Measurements from ENCODE around the gene SERP2. TPM values are rescaled to one million over a fixed set of nuclear protein-coding genes. Genes with fewer than 3 reads are reported as not detected.

Gene SERP2
- total and polyA plus RNA-seq, 2 donors (not counting 1 experiment from before 2014, with no cell fraction given), result 0.43 TPM; not detected in 1

- peaks cover 0 to 3% (median 0%) of the 10 kb centered on the region in 3 donors for H3K9me3 ChIP-seq (ENCODE audit: control extremely low read depth in 1 of 3, control insufficient read depth in 2 of 3, insufficient read depth in 1 of 3, low read length in 2 of 3)
- no peak overlapping the region for H2AFZ ChIP-seq (ENCODE audit: insufficient read depth, low read depth, low read length, poor library complexity, severe bottlenecking)
- peaks cover 4% of the 10 kb centered on the region for H3K9me3 Mint-ChIP-seq (ENCODE audit: insufficient read depth)
- H3K4me2 ChIP-seq (replicated peaks; ENCODE audit: low read depth, low read length, poor library complexity, severe bottlenecking), result no peak overlapping the region
- no peaks in the 10 kb centered on the region for H4K20me1 ChIP-seq (ENCODE audit: control insufficient read depth, insufficient read depth, low read length, poor library complexity, severe bottlenecking)
- no peak overlapping the region for H3K9ac ChIP-seq (ENCODE audit: low read length)
- H3K79me2 ChIP-seq (ENCODE audit: control insufficient read depth, insufficient read depth, low read length), result no peaks in the 10 kb centered on the region
- H3K36me3 ChIP-seq (replicated peaks in 1 of 2; ENCODE audit: control extremely low read depth in 1 of 2, control insufficient read depth in 1 of 2, extremely low read depth in 1 of 2, insufficient read depth in 2 of 2, low read length in 1 of 2), result no peaks in the 10 kb centered on the region
- H3K4me1 ChIP-seq (ENCODE audit: control insufficient read depth in 2 of 2, insufficient read depth in 2 of 2, low read length in 2 of 2), result no peaks in the 10 kb centered on the region
- TF ChIP-seq EZH2 (IDR thresholded peaks at IDR 0.05; ENCODE audit: borderline replicate concordance, insufficient read depth, low read depth, low read length, poor library complexity, severe bottlenecking), result no peak
- TF ChIP-seq, protein P1, sequence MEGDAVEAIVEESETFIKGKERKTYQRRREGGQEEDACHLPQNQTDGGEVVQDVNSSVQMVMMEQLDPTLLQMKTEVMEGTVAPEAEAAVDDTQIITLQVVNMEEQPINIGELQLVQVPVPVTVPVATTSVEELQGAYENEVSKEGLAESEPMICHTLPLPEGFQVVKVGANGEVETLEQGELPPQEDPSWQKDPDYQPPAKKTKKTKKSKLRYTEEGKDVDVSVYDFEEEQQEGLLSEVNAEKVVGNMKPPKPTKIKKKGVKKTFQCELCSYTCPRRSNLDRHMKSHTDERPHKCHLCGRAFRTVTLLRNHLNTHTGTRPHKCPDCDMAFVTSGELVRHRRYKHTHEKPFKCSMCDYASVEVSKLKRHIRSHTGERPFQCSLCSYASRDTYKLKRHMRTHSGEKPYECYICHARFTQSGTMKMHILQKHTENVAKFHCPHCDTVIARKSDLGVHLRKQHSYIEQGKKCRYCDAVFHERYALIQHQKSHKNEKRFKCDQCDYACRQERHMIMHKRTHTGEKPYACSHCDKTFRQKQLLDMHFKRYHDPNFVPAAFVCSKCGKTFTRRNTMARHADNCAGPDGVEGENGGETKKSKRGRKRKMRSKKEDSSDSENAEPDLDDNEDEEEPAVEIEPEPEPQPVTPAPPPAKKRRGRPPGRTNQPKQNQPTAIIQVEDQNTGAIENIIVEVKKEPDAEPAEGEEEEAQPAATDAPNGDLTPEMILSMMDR (IDR thresholded peaks at IDR 0.05), result no peak
- ATAC-seq (ENCODE audit: low read depth), result no peak
- no peak overlapping the region for H3K4me3 ChIP-seq (ENCODE audit: control extremely low read depth in 1 of 5, extremely low read depth in 1 of 5, insufficient read depth in 1 of 5, low read depth in 2 of 5, low read length in 4 of 5)
- H3K27ac ChIP-seq (ENCODE audit: low read length in 2 of 2), result no peak overlapping the region
- H3K4me3 Mint-ChIP-seq, result no peak overlapping the region
- no peaks in the 10 kb centered on the region for H3K4me1 Mint-ChIP-seq
- ChIA-PET POLR2A (no interaction called here), CTCF (no interaction called here)
- WGBS (ENCODE audit: insufficient coverage), result 88% methylated on average over 10 of the region's 10 CpGs
- H3K27ac Mint-ChIP-seq, result no peak overlapping the region
- H3K27me3 ChIP-seq (replicated peaks in 1 of 4; ENCODE audit: control extremely low read depth in 1 of 4, control insufficient read depth in 3 of 4, insufficient read depth in 4 of 4, low read length in 3 of 4), result no peaks in the 10 kb centered on the region
- intact Hi-C loops (cut with micrococcal nuclease), result no loop called here
- H3K27me3 Mint-ChIP-seq, result peaks cover 12% of the 10 kb centered on the region
- no peak for DNase-seq
Measured at GRCh38 chr13:44329909-44330545, 43.6 kb upstream of the SERP2 start.

DNA sequence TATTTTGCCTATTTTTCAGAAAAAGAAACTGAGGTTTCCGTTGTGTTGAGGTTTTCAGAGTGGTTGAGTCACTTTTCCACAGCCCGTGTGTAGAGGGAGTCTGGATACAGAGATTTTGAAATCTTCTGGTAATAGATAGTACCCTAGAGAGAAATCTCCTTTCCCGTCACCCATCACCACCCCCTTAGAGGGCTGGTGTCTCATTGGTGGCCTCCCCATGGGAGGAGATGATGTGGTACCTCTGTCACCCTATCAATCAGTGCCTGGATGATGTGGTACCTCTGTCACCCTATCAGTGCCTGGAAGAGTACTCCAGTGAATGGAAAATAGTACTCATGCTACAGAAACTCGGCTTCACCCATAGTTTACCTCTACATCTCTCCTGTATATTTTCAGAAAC is 42.2 kb upstream of the SERP2 start:
- Mint-ChIP-seq H3K27ac (no peak overlapping the region), H3K9me3 (ENCODE audit: insufficient read depth) (peaks cover 4% of the 10 kb centered on the region), H3K4me1 (no peaks in the 10 kb centered on the region), H3K27me3 (peaks cover 12% of the 10 kb centered on the region), H3K4me3 (no peak overlapping the region)
- no peak overlapping the region for H2AFZ ChIP-seq (ENCODE audit: insufficient read depth, low read depth, low read length, poor library complexity, severe bottlenecking)
- no peak overlapping the region for H3K9ac ChIP-seq (ENCODE audit: low read length)
- no peaks in the 10 kb centered on the region for H4K20me1 ChIP-seq (ENCODE audit: control insufficient read depth, insufficient read depth, low read length, poor library complexity, severe bottlenecking)
- H3K27me3 ChIP-seq (replicated peaks in 1 of 4; ENCODE audit: control extremely low read depth in 1 of 4, control insufficient read depth in 3 of 4, insufficient read depth in 4 of 4, low read length in 3 of 4), result no peaks in the 10 kb centered on the region
- H3K79me2 ChIP-seq (ENCODE audit: control insufficient read depth, insufficient read depth, low read length), result no peaks in the 10 kb centered on the region
- no CpG with 5 or more reads among the region's 4 CpGs for WGBS (ENCODE audit: insufficient coverage)
- H3K9me3 ChIP-seq (ENCODE audit: control extremely low read depth in 1 of 3, control insufficient read depth in 2 of 3, insufficient read depth in 1 of 3, low read length in 2 of 3), result peaks cover 0 to 3% (median 0%) of the 10 kb centered on the region in 3 donors
- H3K4me1 ChIP-seq (ENCODE audit: control insufficient read depth in 2 of 2, insufficient read depth in 2 of 2, low read length in 2 of 2), result no peaks in the 10 kb centered on the region
- H3K27ac ChIP-seq (ENCODE audit: low read length in 2 of 2), result no peak overlapping the region
- H3K4me2 ChIP-seq (replicated peaks; ENCODE audit: low read depth, low read length, poor library complexity, severe bottlenecking), result no peak overlapping the region
- ChIA-PET POLR2A (no interaction called here), CTCF (no interaction called here)
- no peak overlapping the region for H3K4me3 ChIP-seq (ENCODE audit: control extremely low read depth in 1 of 5, extremely low read depth in 1 of 5, insufficient read depth in 1 of 5, low read depth in 2 of 5, low read length in 4 of 5)
- no peak for ATAC-seq (ENCODE audit: low read depth)
- DNase-seq, result no peak
- intact Hi-C loops (cut with micrococcal nuclease), result no loop called here
- TF ChIP-seq EZH2 (IDR thresholded peaks at IDR 0.05; ENCODE audit: borderline replicate concordance, insufficient read depth, low read depth, low read length, poor library complexity, severe bottlenecking), result no peak
- TF ChIP-seq, protein P1 (IDR thresholded peaks at IDR 0.05), result no peak
- no peaks in the 10 kb centered on the region for H3K36me3 ChIP-seq (replicated peaks in 1 of 2; ENCODE audit: control extremely low read depth in 1 of 2, control insufficient read depth in 1 of 2, extremely low read depth in 1 of 2, insufficient read depth in 2 of 2, low read length in 1 of 2)

All from B cell (primary cell).